ENCODE data around the gene SNRPD2.

Gene SNRPD2

DNA sequence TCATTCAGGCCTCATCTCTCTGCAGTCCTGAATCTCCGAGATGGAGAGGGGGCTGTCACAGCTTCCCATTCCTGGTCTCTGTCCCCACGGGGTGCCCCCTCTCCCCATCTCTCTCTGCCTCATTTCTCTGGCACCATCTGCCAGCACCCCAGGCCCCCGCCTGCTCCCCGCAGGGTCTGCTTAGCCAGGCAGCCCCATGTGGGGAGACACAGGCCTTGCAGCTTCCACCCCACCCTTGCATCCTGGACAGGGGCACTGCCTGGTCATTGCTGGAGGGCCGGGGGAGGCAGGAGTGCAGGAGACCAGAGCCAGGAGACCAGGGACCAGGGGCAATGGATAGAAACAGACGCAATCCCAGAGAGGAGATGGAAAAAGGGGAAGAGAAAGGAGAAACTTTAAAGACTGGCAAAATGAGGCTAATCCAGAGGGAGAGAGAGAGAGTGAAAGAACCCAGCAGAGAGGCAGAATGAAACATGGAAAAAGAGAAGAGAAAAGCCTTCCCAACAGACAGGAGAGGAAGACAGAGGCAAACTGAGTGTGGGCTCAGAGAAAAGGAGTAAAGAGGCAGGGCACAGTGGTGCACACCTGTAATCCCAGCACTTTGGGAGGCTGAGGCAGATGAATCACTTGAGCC lies 32.5 kb downstream of the SNRPD2 start:
- Histone ChIP-seq H2AFZ (no peak overlapping the region), H3K79me2 (no peaks in the 10 kb centered on the region), H3K36me3 (ENCODE audit: control insufficient read depth, insufficient read depth, low read length) (no peaks in the 10 kb centered on the region), H3K4me3 (ENCODE audit: low read depth, low read length) (no peak overlapping the region), H3K4me1 (no peaks in the 10 kb centered on the region), H3K4me2 (ENCODE audit: low read length) (no peak overlapping the region), H3K9ac (no peak overlapping the region), H3K27ac (no peak overlapping the region), H3K9me3 (ENCODE audit: control insufficient read depth, low read length) (no peaks in the 10 kb centered on the region), H3K27me3 (ENCODE audit: control insufficient read depth, insufficient read depth, low read length) (no peaks in the 10 kb centered on the region)
- no peak for TF ChIP-seq CTCF (IDR thresholded peaks at IDR 0.05)

- Histone ChIP-seq H3K4me2 (ENCODE audit: low read length) (no peak overlapping the region), H3K9me3 (ENCODE audit: control insufficient read depth, low read length) (no peaks in the 10 kb centered on the region), H2AFZ (no peak overlapping the region), H3K79me2 (no peaks in the 10 kb centered on the region), H3K27me3 (ENCODE audit: control insufficient read depth, insufficient read depth, low read length) (no peaks in the 10 kb centered on the region), H3K27ac (no peak overlapping the region), H3K4me1 (no peaks in the 10 kb centered on the region), H3K4me3 (ENCODE audit: low read depth, low read length) (no peak overlapping the region), H3K9ac (no peak overlapping the region), H3K36me3 (ENCODE audit: control insufficient read depth, insufficient read depth, low read length) (no peaks in the 10 kb centered on the region)
- no peak for TF ChIP-seq CTCF (IDR thresholded peaks at IDR 0.05)
Observed at GRCh38 chr19:45657520-45658167, 34.1 kb downstream of the SNRPD2 start.

DNA sequence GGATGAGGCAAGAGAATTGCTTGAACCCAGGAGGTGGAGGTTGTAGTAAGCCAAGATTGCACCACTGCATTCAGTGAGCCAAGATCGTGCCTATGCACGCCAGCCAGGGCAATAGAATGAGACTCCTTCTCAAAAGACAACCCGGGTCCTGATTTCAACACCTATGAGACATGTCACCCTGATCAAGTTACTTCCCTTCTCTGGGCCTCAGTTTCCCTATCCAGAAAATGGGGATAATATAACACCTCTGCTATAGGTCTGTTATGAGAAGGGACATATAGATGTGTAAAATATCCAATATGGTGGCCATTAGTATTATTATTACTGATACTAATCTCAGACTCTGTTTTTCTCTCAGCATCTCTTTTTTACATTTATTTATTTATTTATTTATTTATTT lies 36.7 kb downstream of the SNRPD2 start:
- no peak for TF ChIP-seq CTCF (IDR thresholded peaks at IDR 0.05)
- Histone ChIP-seq H3K79me2 (no peaks in the 10 kb centered on the region), H3K4me1 (no peaks in the 10 kb centered on the region), H3K27me3 (ENCODE audit: control insufficient read depth, insufficient read depth, low read length) (no peaks in the 10 kb centered on the region), H3K9ac (no peak overlapping the region), H3K9me3 (ENCODE audit: control insufficient read depth, low read length) (no peaks in the 10 kb centered on the region), H3K36me3 (ENCODE audit: control insufficient read depth, insufficient read depth, low read length) (no peaks in the 10 kb centered on the region), H2AFZ (no peak overlapping the region), H3K4me3 (ENCODE audit: low read depth, low read length) (no peak overlapping the region), H3K27ac (no peak overlapping the region), H3K4me2 (ENCODE audit: low read length) (no peak overlapping the region)

- H3K4me3 ChIP-seq (ENCODE audit: low read depth, low read length): no peak overlapping the region
- no peak overlapping the region for H3K4me2 ChIP-seq (ENCODE audit: low read length)
- no peaks in the 10 kb centered on the region for H3K4me1 ChIP-seq
- no peak overlapping the region for H2AFZ ChIP-seq
- no peak for TF ChIP-seq CTCF (IDR thresholded peaks at IDR 0.05)
- no peaks in the 10 kb centered on the region for H3K79me2 ChIP-seq
- H3K9ac ChIP-seq: no peak overlapping the region
- H3K36me3 ChIP-seq (ENCODE audit: control insufficient read depth, insufficient read depth, low read length): no peaks in the 10 kb centered on the region
- H3K27me3 ChIP-seq (ENCODE audit: control insufficient read depth, insufficient read depth, low read length): no peaks in the 10 kb centered on the region
- H3K9me3 ChIP-seq (ENCODE audit: control insufficient read depth, low read length): no peaks in the 10 kb centered on the region
- H3K27ac ChIP-seq: no peak overlapping the region
Observed at GRCh38 chr19:45653634-45654033, 38.1 kb downstream of the SNRPD2 start.

DNA sequence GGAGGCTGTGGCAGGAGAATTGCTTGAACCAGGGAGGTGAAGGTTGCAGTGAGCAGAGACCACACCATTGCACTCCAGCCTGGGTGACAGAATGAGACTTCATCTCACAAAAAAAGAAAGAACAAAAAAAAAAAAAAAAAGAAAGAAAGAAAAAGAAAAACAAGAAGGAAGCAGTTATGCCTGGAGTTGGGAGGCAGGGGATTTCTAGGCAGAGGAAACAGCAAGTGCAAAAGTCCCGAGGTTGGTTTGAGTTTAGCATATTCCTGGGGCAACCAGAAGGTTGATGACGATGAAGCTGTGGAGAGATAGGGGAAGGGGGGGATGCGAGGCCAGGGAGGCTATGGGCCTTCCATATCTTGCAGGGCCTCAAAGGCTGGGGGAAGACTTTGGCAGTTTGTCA lies 41.0 kb downstream of the SNRPD2 start:
- TF ChIP-seq CTCF (IDR thresholded peaks at IDR 0.05): no peak
- Histone ChIP-seq H3K36me3 (ENCODE audit: control insufficient read depth, insufficient read depth, low read length) (no peaks in the 10 kb centered on the region), H3K9ac (no peak overlapping the region), H3K9me3 (ENCODE audit: control insufficient read depth, low read length) (no peaks in the 10 kb centered on the region), H3K79me2 (no peaks in the 10 kb centered on the region), H3K27me3 (ENCODE audit: control insufficient read depth, insufficient read depth, low read length) (no peaks in the 10 kb centered on the region), H2AFZ (no peak overlapping the region), H3K4me1 (no peaks in the 10 kb centered on the region), H3K4me2 (ENCODE audit: low read length) (no peak overlapping the region), H3K27ac (no peak overlapping the region), H3K4me3 (ENCODE audit: low read depth, low read length) (no peak overlapping the region)
